GM10266 (cell line): Measurements from ENCODE around the gene CHST15.

Source experiments
- DNase-seq: peaks from one replicate; pipeline ENCODE4 v3.0.0; 2012; ENCODE audit errors: extremely low spot score
- CTCF ChIP-seq: IDR thresholded peaks from 2 replicates; pipeline ENCODE4 v1.5.1; 2012; ENCODE audit warnings: mild to moderate bottlenecking, low read depth; ENCODE audit not compliant: control insufficient read depth, insufficient read depth; ENCODE audit errors: missing control alignments

The CHST15 gene

GRCh38 chr10:124032087-124032935 lies 61.1 kb downstream of the CHST15 start:
- DNase-seq = no peak
- TF ChIP-seq CTCF = no peak

GRCh38 chr10:124030492-124031110 lies 62.8 kb downstream of the CHST15 start:
- DNase-seq = no peak
- no peak for TF ChIP-seq CTCF

GRCh38 chr10:124030061-124030460 lies 63.3 kb downstream of the CHST15 start:
- no peak for DNase-seq
- no peak for TF ChIP-seq CTCF

- no peak for DNase-seq
- TF ChIP-seq CTCF = no peak
Observed at GRCh38 chr10:124029559-124029958, 63.8 kb downstream of the CHST15 start.

GRCh38 chr10:124028700-124029480 lies 64.5 kb downstream of the CHST15 start:
- DNase-seq = no peak
- no peak for TF ChIP-seq CTCF

GRCh38 chr10:124027651-124028050 lies 65.7 kb downstream of the CHST15 start:
- no peak for DNase-seq
- TF ChIP-seq CTCF = no peak
